PFSK-1 (cell line): Measurements from ENCODE around the gene SMIM17.

ENCODE experiments used
- FOXP2 ChIP-seq: optimal IDR thresholded peaks from 2 replicates; pipeline ENCODE3; 2011; ENCODE audit warnings: borderline replicate concordance, control low read depth, inconsistent platforms; ENCODE audit not compliant: insufficient read depth; ENCODE audit errors: extremely low read length, extremely low read depth
- POLR2AphosphoS5 ChIP-seq: IDR thresholded peaks from 2 replicates; pipeline ENCODE4 v1.6.1; 2012; ENCODE audit warnings: low read depth, mild to moderate bottlenecking, control low read depth, low read length, moderate library complexity
- SIN3A ChIP-seq: IDR thresholded peaks from 2 replicates; pipeline ENCODE4 v1.6.1; 2012; ENCODE audit warnings: mild to moderate bottlenecking, low read length, moderate library complexity, borderline replicate concordance; ENCODE audit not compliant: insufficient read depth
- TAF1 ChIP-seq: IDR thresholded peaks from 2 replicates; pipeline ENCODE4 v1.6.1; 2012; ENCODE audit warnings: low read length, control low read depth, borderline replicate concordance; ENCODE audit not compliant: insufficient read depth
- TF ChIP-seq, protein P1 (sequence below), 2 experiments: IDR thresholded peaks; 2 replicates each; pipeline versions ENCODE4 v1.6.1 to v1.8.0; 2011 to 2012; ENCODE audit warnings: low read depth in 2 of 2, low read length in 2 of 2, control low read depth in 1 of 2, inconsistent platforms in 1 of 2, mild to moderate bottlenecking in 1 of 2, moderate library complexity in 1 of 2; ENCODE audit not compliant: insufficient read depth in 1 of 2

SMIM17 gene

DNA sequence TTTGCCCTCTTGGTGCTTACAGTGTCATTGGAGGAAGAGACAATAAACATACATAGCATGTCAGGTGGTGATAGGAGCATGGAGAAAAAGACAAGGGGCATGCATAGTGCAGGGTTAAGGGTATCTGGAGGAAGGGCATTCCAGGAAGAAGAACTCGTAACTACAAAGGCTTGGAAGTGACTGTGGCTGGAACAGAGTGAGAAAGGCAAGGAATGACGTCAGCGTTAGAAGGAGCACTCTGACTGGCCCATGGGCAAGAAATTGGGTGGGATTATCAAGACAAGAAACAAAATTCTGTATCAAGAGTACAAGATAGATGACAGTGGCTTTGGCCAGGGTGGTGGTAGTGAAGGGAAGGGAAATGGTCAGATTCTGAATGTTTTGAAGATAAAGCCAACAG is 11.2 kb downstream of the SMIM17 start:
- TF ChIP-seq POLR2AphosphoS5 (no peak), TAF1 (no peak), FOXP2 (no peak), SIN3A (no peak)
- TF ChIP-seq, protein P1, sequence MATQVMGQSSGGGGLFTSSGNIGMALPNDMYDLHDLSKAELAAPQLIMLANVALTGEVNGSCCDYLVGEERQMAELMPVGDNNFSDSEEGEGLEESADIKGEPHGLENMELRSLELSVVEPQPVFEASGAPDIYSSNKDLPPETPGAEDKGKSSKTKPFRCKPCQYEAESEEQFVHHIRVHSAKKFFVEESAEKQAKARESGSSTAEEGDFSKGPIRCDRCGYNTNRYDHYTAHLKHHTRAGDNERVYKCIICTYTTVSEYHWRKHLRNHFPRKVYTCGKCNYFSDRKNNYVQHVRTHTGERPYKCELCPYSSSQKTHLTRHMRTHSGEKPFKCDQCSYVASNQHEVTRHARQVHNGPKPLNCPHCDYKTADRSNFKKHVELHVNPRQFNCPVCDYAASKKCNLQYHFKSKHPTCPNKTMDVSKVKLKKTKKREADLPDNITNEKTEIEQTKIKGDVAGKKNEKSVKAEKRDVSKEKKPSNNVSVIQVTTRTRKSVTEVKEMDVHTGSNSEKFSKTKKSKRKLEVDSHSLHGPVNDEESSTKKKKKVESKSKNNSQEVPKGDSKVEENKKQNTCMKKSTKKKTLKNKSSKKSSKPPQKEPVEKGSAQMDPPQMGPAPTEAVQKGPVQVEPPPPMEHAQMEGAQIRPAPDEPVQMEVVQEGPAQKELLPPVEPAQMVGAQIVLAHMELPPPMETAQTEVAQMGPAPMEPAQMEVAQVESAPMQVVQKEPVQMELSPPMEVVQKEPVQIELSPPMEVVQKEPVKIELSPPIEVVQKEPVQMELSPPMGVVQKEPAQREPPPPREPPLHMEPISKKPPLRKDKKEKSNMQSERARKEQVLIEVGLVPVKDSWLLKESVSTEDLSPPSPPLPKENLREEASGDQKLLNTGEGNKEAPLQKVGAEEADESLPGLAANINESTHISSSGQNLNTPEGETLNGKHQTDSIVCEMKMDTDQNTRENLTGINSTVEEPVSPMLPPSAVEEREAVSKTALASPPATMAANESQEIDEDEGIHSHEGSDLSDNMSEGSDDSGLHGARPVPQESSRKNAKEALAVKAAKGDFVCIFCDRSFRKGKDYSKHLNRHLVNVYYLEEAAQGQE (IDR thresholded peaks at IDR 0.05; ENCODE audit: insufficient read depth in 1 of 2, low read depth in 2 of 2, low read length in 2 of 2) = no peak

DNA sequence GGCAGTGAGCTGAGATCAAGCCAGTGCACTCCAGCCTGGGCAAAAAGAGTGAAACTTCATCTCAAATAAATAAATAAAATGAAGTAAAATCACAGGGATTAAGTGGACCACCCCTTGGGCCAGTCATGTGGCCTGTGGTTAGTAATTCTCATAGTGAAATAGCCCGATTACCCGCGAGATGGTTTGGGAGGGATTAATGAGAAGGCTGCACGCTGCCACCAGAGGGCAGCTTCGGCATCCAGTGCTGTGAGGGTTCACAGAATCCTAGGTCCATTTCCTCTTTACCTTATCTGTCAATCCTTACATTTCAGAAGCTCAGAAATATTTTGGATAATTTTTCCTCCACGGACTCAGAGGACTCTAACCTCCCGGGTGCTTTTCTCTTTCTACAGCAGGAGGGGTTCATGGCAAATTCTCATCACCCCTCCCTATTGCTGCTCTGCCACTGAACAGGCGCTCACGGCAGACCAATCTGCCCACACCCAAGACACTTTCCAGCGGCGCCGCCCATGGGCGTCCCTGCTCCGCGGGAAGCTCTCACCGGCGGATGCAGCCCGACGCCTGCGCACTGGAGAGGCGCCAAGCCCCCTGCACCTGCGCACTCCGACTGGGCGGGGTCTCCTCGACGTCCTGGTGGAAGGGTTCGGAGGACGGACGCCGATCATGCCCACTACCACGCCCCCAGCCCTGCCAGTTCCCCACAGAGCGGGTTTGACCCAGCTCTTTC is 17.6 kb downstream of the SMIM17 start:
- no peak for TF ChIP-seq POLR2AphosphoS5
- no peak for TF ChIP-seq FOXP2
- TF ChIP-seq, protein P1 (IDR thresholded peaks at IDR 0.05; ENCODE audit: insufficient read depth in 1 of 2, low read depth in 2 of 2, low read length in 2 of 2) = no peak
- no peak for TF ChIP-seq TAF1
- no peak for TF ChIP-seq SIN3A

DNA sequence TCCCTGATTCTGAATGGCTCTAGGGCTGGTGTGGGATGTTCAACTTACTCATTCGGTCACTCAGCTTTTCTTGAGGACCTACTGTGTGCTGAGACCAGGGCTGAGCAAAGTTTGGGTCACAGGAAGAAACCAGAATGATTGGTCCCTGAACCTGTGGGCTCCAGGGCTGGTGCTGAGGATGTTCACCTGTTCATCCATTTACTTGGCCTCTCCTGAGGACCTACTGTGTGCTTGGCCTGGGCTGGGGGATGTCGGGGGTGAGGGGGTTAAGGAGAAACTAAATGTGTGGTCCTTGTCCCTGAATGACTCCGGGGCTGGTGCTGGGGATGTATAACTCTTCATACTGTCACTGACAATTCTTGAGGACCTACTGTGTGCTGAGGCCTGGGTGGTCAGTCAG is 18.3 kb downstream of the SMIM17 start:
- no peak for TF ChIP-seq POLR2AphosphoS5
- TF ChIP-seq TAF1 = no peak

DNA sequence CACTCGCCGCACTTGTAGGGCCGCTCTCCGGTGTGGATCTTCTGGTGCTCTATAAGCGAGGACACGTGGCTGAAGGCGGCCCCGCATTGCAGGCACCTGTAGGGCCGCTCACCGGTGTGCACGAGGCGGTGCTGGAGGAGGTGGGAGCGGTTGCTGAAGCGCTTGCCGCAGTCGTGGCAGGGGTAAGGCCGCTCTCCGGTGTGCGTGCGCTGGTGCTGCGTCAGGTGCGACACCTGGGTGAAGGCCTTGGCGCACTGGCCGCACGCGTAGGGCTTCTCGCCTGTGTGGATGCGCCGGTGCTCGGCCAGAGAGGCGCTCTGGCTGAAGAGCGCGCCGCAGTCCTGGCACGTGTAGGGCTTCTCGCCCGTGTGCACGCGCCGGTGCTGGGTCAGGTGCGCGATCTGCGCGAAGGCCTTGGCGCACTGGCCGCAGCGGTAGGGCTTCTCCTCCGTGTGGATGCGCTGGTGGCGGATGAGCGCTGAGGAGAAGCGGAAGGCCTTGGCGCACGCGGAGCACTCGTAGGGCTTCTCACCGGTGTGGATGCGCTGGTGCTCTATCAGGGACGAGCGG is 21.1 kb downstream of the SMIM17 start:
- TF ChIP-seq SIN3A = no peak
- TF ChIP-seq, protein P1 (IDR thresholded peaks at IDR 0.05; ENCODE audit: insufficient read depth in 1 of 2, low read depth in 2 of 2, low read length in 2 of 2) = no peak
- no peak for TF ChIP-seq TAF1
- no peak for TF ChIP-seq FOXP2
- TF ChIP-seq POLR2AphosphoS5 = no peak

DNA sequence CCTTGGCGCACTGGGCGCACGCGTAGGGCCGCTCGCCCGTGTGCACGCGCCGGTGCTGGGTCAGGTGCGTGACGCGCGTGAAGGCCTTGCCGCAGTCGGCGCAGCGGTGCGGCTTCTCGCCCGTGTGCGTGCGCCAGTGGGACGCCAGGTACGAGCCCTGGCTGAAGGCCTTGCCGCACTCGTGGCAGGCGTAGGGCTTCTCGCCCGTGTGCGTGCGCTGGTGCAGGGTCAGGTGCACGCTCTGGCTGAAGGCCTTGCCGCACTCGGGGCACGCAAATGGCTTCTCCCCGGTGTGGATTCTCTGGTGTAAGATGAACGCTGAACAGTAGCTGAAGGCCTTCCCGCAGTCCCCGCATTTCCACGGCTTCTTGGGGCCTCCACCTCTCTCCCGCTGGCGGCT is 21.6 kb downstream of the SMIM17 start:
- TF ChIP-seq SIN3A (no peak), TAF1 (no peak), FOXP2 (no peak), POLR2AphosphoS5 (no peak)
- TF ChIP-seq, protein P1 (IDR thresholded peaks at IDR 0.05; ENCODE audit: insufficient read depth in 1 of 2, low read depth in 2 of 2, low read length in 2 of 2) = no peak
